ENCODE data around the gene GPC6. TPM values are rescaled to one million over a fixed set of nuclear protein-coding genes. Genes with fewer than 3 reads are reported as not detected.

Gene GPC6
- total RNA-seq, 5 donors from 2014 or later (not counting 1 experiment from before 2014, with no cell fraction given) = 0.03 to 0.18 (median 0.06) TPM; not detected in 2

DNA sequence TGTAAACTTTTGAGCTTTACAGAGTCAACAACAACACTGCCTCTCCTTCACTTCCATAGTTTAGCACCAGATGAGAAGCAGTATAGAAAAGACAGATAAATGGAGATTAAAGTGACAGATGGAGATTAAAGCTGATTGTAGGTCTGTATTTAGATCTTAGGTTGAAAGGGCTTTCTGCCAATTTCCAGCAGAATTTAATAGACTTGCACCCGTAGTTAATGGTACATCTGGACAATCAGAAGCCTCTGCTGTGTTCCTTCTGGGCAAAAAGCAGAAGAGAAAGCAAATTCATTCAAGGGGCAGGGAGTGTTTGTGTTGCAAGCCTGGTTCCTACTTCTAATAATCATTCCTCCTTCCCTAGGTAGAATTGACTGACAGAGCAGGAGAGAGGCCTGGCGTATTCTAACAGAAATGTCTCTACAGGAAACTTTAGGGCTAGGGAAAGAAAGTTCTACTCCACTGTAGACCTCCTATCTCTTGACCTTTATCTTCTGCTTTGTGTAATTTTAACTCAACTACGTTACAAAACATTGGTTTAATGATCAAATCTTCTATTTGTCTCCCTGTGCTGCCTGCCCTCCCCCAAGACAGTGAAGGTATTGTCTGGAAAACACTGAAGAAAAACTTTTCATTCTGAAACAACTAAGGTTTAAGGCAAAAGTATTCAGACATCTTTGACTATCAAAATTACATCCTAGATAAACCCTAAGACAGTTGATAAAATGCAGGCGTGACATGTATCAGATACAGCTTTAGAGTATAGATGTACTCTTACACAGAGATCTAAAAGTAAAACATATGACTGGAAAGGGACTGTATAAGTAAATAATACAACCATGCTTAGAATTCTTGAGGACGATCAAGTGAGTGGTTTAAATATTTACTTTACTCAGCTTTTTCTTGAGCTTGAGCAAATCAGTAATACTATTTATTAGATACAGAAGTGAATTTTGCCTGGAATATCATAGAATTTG lies 44.4 kb downstream of the GPC6 start:
- Histone ChIP-seq H3K27ac (ENCODE audit: low read length) (no peak overlapping the region), H3K27me3 (replicated peaks in 1 of 2; ENCODE audit: control insufficient read depth in 2 of 2, extremely low read depth in 1 of 2, insufficient read depth in 2 of 2, low read length in 1 of 2) (no peaks in the 10 kb centered on the region), H3K4me1 (ENCODE audit: control insufficient read depth in 1 of 2, extremely low read depth in 1 of 2, insufficient read depth in 2 of 2, low read length in 2 of 2) (no peaks in the 10 kb centered on the region), H3K36me3 (ENCODE audit: control insufficient read depth in 2 of 2, extremely low read depth in 1 of 2, insufficient read depth in 1 of 2, low read length in 1 of 2) (no peaks in the 10 kb centered on the region), H3K4me3 (ENCODE audit: control insufficient read depth in 1 of 2, extremely low read depth in 1 of 2, low read length in 1 of 2) (no peak overlapping the region), H3K9me3 (no peaks in the 10 kb centered on the region)
- WGBS (ENCODE audit: insufficient coverage) = no CpG with 5 or more reads among the region's 5 CpGs
- H3K27ac Mint-ChIP-seq = no peak overlapping the region
- DNase-seq (no peak), ATAC-seq (replicated peaks in 1 of 4) (no peak)
- H3K9me3 Mint-ChIP-seq = no peaks in the 10 kb centered on the region
- no peaks in the 10 kb centered on the region for H3K27me3 Mint-ChIP-seq
- no peaks in the 10 kb centered on the region for H3K36me3 Mint-ChIP-seq
- no peaks in the 10 kb centered on the region for H3K4me1 Mint-ChIP-seq
- ChIA-PET CTCF (interaction anchor here (0.5 to 0.6 kb wide), 2 partner anchors 12 to 13 kb away, joined by 3 to 4 read pairs; no protein-coding TSS in a partner anchor), POLR2A (interaction anchor here (0.6 kb wide), 2 partner anchors 18 to 225 kb away, joined by 3 read pairs; no protein-coding TSS in a partner anchor)
- no peak overlapping the region for H3K4me3 Mint-ChIP-seq

DNA sequence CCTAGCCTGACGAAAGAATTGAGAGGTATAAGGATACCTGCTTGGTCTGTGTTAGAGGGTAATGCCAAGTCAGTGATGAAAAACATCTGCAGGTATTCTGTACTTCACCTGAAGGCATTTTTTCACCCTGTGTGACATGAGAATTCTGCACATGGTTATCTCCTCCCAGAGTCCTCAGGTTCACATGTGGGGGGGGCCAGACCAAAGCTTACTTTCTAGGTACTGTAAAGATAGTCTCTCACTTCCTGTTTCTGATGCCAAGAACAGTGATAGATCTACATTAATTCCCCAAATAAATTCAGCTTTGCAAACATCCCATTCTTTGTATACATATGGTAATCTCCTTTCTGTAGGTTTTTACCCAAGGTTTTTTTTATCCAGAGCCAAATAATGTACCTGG lies 53.4 kb downstream of the GPC6 start:
- no CpG with 5 or more reads among the region's 1 CpG for WGBS (ENCODE audit: insufficient coverage)
- H3K27ac Mint-ChIP-seq = no peak overlapping the region
- H3K4me3 Mint-ChIP-seq = no peak overlapping the region
- no peaks in the 10 kb centered on the region for H3K9me3 Mint-ChIP-seq
- H3K36me3 Mint-ChIP-seq = no peaks in the 10 kb centered on the region
- H3K27me3 Mint-ChIP-seq = no peaks in the 10 kb centered on the region
- H3K4me1 ChIP-seq (ENCODE audit: control insufficient read depth in 1 of 2, extremely low read depth in 1 of 2, insufficient read depth in 2 of 2, low read length in 2 of 2) = no peaks in the 10 kb centered on the region
- H3K9me3 ChIP-seq = no peaks in the 10 kb centered on the region
- H3K4me1 Mint-ChIP-seq = no peaks in the 10 kb centered on the region
- ATAC-seq (replicated peaks in 1 of 4) (no peak), DNase-seq (no peak)
- no peaks in the 10 kb centered on the region for H3K27me3 ChIP-seq (replicated peaks in 1 of 2; ENCODE audit: control insufficient read depth in 2 of 2, extremely low read depth in 1 of 2, insufficient read depth in 2 of 2, low read length in 1 of 2)
- POLR2A ChIA-PET = no interaction called here
- CTCF ChIA-PET = no interaction called here
- no peaks in the 10 kb centered on the region for H3K36me3 ChIP-seq (ENCODE audit: control insufficient read depth in 2 of 2, extremely low read depth in 1 of 2, insufficient read depth in 1 of 2, low read length in 1 of 2)
- no peak overlapping the region for H3K27ac ChIP-seq (ENCODE audit: low read length)
- no peak overlapping the region for H3K4me3 ChIP-seq (ENCODE audit: control insufficient read depth in 1 of 2, extremely low read depth in 1 of 2, low read length in 1 of 2)

DNA sequence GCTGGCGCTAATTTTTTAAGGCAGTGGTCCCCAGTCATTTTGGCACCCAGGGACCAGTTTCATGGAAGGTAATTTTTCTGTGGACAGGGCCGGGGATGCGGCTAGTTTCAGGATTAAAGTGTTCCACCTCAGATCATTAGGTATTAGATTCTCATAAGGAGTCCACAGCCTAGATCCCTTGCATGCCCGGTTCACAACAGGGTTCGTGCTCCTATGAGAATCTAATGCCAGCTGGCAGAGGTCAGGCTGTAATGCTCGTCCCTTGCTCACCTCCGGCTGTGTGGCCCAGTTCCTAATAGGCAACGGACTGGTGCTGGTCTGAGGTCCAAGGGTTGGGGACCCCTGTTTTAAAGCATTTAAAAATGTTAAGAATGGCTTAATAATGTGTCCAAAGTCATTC lies 54.1 kb downstream of the GPC6 start:
- Histone ChIP-seq H3K4me3 (ENCODE audit: control insufficient read depth in 1 of 2, extremely low read depth in 1 of 2, low read length in 1 of 2) (no peak overlapping the region), H3K27me3 (replicated peaks in 1 of 2; ENCODE audit: control insufficient read depth in 2 of 2, extremely low read depth in 1 of 2, insufficient read depth in 2 of 2, low read length in 1 of 2) (no peaks in the 10 kb centered on the region), H3K36me3 (ENCODE audit: control insufficient read depth in 2 of 2, extremely low read depth in 1 of 2, insufficient read depth in 1 of 2, low read length in 1 of 2) (no peaks in the 10 kb centered on the region), H3K27ac (ENCODE audit: low read length) (no peak overlapping the region), H3K4me1 (ENCODE audit: control insufficient read depth in 1 of 2, extremely low read depth in 1 of 2, insufficient read depth in 2 of 2, low read length in 2 of 2) (no peaks in the 10 kb centered on the region), H3K9me3 (no peaks in the 10 kb centered on the region)
- Mint-ChIP-seq H3K27ac (no peak overlapping the region), H3K36me3 (no peaks in the 10 kb centered on the region), H3K9me3 (no peaks in the 10 kb centered on the region), H3K4me1 (no peaks in the 10 kb centered on the region), H3K27me3 (no peaks in the 10 kb centered on the region), H3K4me3 (no peak overlapping the region)
- CTCF ChIA-PET = no interaction called here
- DNase-seq = no peak
- POLR2A ChIA-PET = no interaction called here
- ATAC-seq (replicated peaks in 1 of 4) = no peak
- 73% methylated on average over 5 of the region's 8 CpGs for WGBS (ENCODE audit: insufficient coverage)

DNA sequence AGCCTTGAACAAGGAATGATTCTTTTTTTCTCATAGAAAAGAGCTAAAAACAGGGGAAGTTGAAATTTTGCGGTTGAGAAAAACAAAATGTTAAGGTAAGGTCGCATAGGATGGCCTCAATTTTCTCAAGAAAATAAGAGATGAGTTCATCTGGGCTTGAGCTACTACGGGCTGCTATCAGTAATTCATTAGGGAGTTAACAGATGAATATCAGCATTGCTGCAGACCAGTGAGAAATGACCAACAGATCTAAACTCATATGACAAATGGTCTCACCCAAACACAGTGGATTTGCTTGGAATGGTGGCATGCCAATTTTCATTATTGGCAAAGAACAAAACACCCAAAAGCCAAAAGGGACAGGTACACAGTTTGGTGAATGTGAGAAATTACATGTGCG lies 56.6 kb downstream of the GPC6 start:
- no peaks in the 10 kb centered on the region for H3K4me1 Mint-ChIP-seq
- DNase-seq = no peak

DNA sequence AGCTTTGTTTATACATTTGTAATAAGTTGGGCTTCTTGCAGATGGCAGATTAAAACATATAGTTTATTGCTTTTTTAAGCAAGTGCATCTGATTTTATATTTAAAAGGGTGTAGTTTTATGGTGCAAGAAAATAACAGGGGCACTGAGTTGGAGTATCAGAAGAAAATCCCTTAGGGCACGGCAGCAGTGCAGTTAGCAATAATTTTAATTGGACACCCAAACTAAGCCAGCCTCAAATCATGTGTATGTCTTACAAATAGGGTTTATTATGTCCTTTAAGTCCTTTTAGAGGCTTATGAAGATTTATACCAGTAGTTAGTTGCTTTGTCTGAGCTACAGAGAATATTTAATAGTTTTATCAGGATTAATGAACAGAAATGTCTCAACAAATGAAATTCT lies 57.5 kb downstream of the GPC6 start:
- Histone ChIP-seq H3K9me3 (no peaks in the 10 kb centered on the region), H3K27ac (ENCODE audit: low read length) (no peak overlapping the region), H3K4me1 (ENCODE audit: control insufficient read depth in 1 of 2, extremely low read depth in 1 of 2, insufficient read depth in 2 of 2, low read length in 2 of 2) (no peaks in the 10 kb centered on the region), H3K4me3 (ENCODE audit: control insufficient read depth in 1 of 2, extremely low read depth in 1 of 2, low read length in 1 of 2) (no peak overlapping the region), H3K36me3 (ENCODE audit: control insufficient read depth in 2 of 2, extremely low read depth in 1 of 2, insufficient read depth in 1 of 2, low read length in 1 of 2) (no peaks in the 10 kb centered on the region), H3K27me3 (replicated peaks in 1 of 2; ENCODE audit: control insufficient read depth in 2 of 2, extremely low read depth in 1 of 2, insufficient read depth in 2 of 2, low read length in 1 of 2) (no peaks in the 10 kb centered on the region)
- no peak for DNase-seq
- Mint-ChIP-seq H3K4me1 (no peaks in the 10 kb centered on the region), H3K27me3 (no peaks in the 10 kb centered on the region), H3K4me3 (no peak overlapping the region), H3K27ac (no peak overlapping the region), H3K9me3 (no peaks in the 10 kb centered on the region), H3K36me3 (no peaks in the 10 kb centered on the region)
- no CpG with 5 or more reads among the region's 1 CpG for WGBS (ENCODE audit: insufficient coverage)
- ChIA-PET POLR2A (no interaction called here), CTCF (no interaction called here)
- no peak for ATAC-seq (replicated peaks in 1 of 4)

More for the DNA sequence above, 56.6 kb downstream of the GPC6 start:
- no peak for ATAC-seq (replicated peaks in 1 of 4)
- H3K27me3 ChIP-seq (replicated peaks in 1 of 2; ENCODE audit: control insufficient read depth in 2 of 2, extremely low read depth in 1 of 2, insufficient read depth in 2 of 2, low read length in 1 of 2) = no peaks in the 10 kb centered on the region
- no peaks in the 10 kb centered on the region for H3K36me3 Mint-ChIP-seq
- no peaks in the 10 kb centered on the region for H3K27me3 Mint-ChIP-seq
- ChIA-PET CTCF (no interaction called here), POLR2A (no interaction called here)
- no peaks in the 10 kb centered on the region for H3K4me1 ChIP-seq (ENCODE audit: control insufficient read depth in 1 of 2, extremely low read depth in 1 of 2, insufficient read depth in 2 of 2, low read length in 2 of 2)
- H3K9me3 Mint-ChIP-seq = no peaks in the 10 kb centered on the region
- H3K27ac ChIP-seq (ENCODE audit: low read length) = no peak overlapping the region
- no peak overlapping the region for H3K27ac Mint-ChIP-seq
- no peak overlapping the region for H3K4me3 Mint-ChIP-seq
- no peak overlapping the region for H3K4me3 ChIP-seq (ENCODE audit: control insufficient read depth in 1 of 2, extremely low read depth in 1 of 2, low read length in 1 of 2)
- no peaks in the 10 kb centered on the region for H3K9me3 ChIP-seq
- no peaks in the 10 kb centered on the region for H3K36me3 ChIP-seq (ENCODE audit: control insufficient read depth in 2 of 2, extremely low read depth in 1 of 2, insufficient read depth in 1 of 2, low read length in 1 of 2)
- 74% methylated on average over 3 of the region's 4 CpGs for WGBS (ENCODE audit: insufficient coverage)

DNA sequence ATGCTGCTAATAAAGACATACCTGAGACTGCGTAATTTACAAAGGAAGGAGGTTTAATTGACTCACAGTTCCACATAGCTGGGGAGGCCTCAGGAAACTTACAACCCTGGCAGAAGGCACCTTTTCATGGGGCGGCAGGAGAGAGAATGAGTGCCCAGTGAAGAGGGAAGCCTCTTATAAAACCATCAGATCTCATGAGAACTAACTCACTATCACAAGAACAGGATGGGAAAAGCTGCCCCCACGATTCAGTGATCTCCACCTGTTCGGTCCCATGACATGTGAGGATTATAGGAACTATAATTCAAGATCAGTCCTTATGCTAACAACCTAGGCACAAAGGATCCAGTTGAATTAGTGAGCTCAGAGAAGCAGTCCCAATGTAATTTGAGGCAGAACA lies 59.4 kb downstream of the GPC6 start:
- POLR2A ChIA-PET = no interaction called here
- no peaks in the 10 kb centered on the region for H3K4me1 ChIP-seq (ENCODE audit: control insufficient read depth in 1 of 2, extremely low read depth in 1 of 2, insufficient read depth in 2 of 2, low read length in 2 of 2)
- Mint-ChIP-seq H3K9me3 (no peaks in the 10 kb centered on the region), H3K27me3 (no peaks in the 10 kb centered on the region), H3K4me3 (no peak overlapping the region), H3K36me3 (no peaks in the 10 kb centered on the region), H3K27ac (no peak overlapping the region), H3K4me1 (no peaks in the 10 kb centered on the region)
- ATAC-seq (replicated peaks in 1 of 4) = no peak
- H3K36me3 ChIP-seq (ENCODE audit: control insufficient read depth in 2 of 2, extremely low read depth in 1 of 2, insufficient read depth in 1 of 2, low read length in 1 of 2) = no peaks in the 10 kb centered on the region
- H3K9me3 ChIP-seq = no peaks in the 10 kb centered on the region
- no peaks in the 10 kb centered on the region for H3K27me3 ChIP-seq (replicated peaks in 1 of 2; ENCODE audit: control insufficient read depth in 2 of 2, extremely low read depth in 1 of 2, insufficient read depth in 2 of 2, low read length in 1 of 2)
- no peak overlapping the region for H3K27ac ChIP-seq (ENCODE audit: low read length)
- CTCF ChIA-PET = no interaction called here
- 33% methylated on average over 1 of the region's 4 CpGs for WGBS (ENCODE audit: insufficient coverage)
- DNase-seq = no peak
- H3K4me3 ChIP-seq (ENCODE audit: control insufficient read depth in 1 of 2, extremely low read depth in 1 of 2, low read length in 1 of 2) = no peak overlapping the region

All from T-cell (primary cell).